Choroid plexus epithelial cell (primary cell): Measurements from ENCODE around the gene CCDC197.

ENCODE experiments used
- DNase-seq: peaks from one replicate; pipeline ENCODE4 v3.0.0-alpha.2; 2010; ENCODE audit warnings: low read depth
- H3K4me3 ChIP-seq: 2 replicates; pipeline ENCODE4 v1.5.1; 2011; ENCODE audit warnings: low read depth, mild to moderate bottlenecking, control low read depth, low read length, moderate library complexity
- TF ChIP-seq, protein P1 (sequence below): conservative IDR thresholded peaks from 2 replicates; pipeline ENCODE4 v1.5.1; 2011; ENCODE audit warnings: low read depth, mild to moderate bottlenecking, control low read depth, inconsistent platforms, low read length, moderate library complexity

The CCDC197 gene

DNA sequence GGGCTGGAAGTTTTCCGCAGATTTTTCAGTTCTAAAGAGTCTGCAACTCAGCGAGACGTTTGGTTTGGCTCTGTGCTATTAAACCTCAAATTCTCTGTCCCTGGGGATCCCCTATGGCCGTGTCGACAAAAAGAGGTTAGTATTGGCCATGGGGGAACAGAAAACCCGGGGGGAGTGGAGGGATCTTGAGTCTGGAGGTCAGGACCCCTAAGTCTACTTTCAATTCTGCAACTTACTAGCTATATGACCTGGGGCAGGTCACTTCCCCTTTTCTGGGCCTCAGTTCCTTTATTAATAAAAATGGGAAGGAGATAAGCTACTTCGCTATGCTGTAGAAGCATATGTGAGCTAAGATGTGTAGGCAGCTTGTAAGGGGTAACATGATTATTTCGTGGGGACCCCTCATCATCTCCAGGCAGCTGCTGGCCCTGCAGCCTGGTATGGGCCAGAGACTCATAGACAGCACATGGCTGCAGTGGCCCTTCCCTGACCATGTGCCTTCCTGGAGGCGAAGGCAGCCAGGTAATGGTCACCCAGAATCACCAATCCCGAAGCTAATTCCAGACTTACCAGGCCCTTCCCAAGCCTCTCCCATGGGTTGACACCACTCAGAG is 29.4 kb upstream of the CCDC197 start:
- no peak for DNase-seq
- H3K4me3 ChIP-seq = no peak overlapping the region
- TF ChIP-seq, protein P1, sequence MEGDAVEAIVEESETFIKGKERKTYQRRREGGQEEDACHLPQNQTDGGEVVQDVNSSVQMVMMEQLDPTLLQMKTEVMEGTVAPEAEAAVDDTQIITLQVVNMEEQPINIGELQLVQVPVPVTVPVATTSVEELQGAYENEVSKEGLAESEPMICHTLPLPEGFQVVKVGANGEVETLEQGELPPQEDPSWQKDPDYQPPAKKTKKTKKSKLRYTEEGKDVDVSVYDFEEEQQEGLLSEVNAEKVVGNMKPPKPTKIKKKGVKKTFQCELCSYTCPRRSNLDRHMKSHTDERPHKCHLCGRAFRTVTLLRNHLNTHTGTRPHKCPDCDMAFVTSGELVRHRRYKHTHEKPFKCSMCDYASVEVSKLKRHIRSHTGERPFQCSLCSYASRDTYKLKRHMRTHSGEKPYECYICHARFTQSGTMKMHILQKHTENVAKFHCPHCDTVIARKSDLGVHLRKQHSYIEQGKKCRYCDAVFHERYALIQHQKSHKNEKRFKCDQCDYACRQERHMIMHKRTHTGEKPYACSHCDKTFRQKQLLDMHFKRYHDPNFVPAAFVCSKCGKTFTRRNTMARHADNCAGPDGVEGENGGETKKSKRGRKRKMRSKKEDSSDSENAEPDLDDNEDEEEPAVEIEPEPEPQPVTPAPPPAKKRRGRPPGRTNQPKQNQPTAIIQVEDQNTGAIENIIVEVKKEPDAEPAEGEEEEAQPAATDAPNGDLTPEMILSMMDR = no peak

DNA sequence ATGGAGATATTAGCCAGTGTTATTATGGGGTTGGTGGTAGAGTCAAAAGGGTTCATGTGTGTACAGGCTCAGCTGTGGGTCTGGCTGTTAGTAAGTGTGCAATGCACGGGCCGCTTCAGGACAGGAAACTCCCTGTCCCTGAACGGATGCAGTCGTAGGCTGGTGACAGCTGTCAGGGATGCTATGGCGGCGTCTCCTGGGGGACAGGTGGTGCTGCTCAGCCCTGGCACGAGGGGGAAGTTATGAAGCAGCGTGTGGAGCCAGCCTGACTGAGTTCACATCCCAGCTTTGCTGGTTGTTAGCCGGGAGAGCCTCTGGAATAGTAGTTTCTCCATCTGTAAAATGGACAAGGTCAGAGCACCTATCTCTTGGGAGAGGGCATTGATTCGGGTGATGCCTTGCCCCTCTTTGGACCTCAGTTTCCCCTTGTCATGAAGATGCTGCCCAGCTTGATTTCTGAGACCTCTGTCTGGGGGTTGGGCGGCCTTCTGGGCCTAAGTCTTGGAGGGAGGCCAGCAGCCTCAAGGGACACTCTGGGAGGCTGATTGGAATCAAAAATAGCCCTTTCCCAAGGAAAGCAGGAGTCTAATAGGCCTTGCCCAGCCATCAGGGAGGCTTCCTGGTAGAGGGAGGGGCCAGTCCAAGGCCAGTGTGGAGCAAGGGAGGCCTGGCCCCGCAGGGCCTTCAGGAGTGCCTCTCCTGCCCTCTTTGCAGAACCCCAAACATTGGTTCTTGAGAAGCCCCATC is 27.8 kb upstream of the CCDC197 start:
- H3K4me3 ChIP-seq = no peak overlapping the region
- no peak for DNase-seq
- TF ChIP-seq, protein P1 = no peak

DNA sequence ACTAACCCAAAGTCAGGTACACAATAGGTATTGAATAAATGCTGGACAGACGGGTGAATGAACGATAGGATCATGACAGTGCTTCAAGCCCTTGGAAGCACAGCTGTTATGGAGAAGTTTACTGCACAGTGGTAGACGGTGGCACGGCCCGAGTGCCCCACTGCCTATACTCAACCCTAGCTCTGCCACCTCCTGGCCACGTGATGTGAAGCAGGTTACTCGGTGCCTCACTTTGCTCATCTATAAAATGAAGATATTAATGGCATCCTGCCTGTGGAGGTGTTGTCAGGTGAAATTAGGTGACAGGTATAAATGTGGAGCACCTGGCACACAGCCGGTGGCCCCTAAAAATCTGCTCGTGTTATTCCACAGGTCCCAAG is 26.5 kb upstream of the CCDC197 start:
- TF ChIP-seq, protein P1 = peak; percentile 50
- DNase-seq = no peak
- no peak overlapping the region for H3K4me3 ChIP-seq

DNA sequence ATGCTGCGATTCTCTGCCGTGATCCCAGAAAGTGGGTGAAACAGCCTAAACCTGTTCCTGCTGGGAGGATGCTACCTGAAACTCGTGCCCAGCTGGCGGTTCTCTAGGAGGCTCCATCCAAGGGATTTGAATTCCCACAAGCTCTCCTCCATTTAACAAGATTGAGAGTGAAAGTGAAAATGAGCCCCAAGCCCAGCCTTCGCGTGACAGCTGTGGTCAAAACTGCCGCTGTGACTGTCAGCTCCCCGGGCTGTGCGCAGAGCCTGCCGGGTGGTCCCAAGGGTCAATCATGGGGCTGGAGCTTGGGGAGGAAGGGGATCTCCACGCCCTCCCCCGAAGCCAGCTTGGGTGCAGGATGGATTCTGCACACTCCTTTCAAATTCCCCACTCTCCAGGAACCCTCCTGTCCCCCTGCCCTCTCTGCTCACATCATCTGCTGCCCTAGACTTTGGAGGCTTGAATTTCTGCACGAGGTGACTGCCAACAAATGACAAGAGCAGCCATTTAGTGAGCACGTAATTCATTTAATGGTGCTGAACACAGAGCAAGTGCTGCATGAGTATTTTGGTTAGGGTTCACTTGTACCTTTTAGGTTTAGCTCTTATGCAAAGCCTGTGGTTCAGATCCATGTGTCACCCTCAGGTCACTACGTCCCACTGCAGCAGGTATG is 26.0 kb upstream of the CCDC197 start:
- DNase-seq = no peak

DNA sequence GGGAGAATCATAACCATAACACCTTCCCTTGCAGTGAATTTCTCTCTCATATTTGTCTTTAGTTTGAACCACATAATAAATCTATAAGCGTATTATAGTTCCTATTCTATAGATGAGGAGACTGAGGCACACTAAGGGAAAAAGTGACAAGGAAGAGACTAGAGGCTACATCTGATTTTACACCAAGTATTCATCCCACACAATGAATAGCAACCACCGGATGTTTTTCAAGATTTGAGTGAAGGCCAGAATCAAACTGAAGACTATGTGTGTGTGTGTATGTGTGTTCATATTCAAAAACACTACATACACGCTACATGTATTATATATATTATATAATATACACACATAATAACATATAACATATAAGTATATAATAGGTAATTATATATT is 25.5 kb upstream of the CCDC197 start:
- TF ChIP-seq, protein P1 = no peak
- no peak overlapping the region for H3K4me3 ChIP-seq
- DNase-seq = no peak

More for the DNA sequence above, 26.0 kb upstream of the CCDC197 start:
- TF ChIP-seq, protein P1 = no peak
- no peak overlapping the region for H3K4me3 ChIP-seq

DNA sequence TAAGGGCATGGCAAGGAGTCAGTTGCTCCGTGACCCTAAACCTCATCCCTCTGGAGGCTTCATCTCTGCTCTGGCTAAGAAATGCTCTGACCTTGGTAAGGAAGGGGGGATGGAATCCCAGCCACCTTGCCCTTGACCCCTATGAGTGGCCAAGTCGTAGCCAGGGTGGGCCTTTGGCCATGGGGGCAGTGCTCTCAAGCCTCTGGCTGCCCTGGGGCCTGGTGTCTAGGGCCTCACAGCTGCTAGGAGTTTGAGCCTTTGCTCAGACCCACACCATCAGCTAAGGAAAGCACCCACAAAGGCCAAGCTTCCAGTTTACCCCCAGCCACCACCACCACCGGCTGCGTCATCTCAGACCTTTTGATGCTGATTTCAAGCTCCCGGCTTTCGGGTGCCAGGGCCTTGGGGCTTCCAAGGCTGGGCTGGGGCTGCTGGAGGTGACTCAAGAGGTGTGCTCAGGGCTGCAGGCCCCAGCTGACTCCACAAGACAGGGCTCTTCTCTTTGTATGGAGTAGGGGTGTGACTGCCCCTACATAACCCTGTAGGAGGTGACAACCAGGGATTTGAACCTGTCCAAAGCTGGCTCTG is 24.4 kb upstream of the CCDC197 start:
- no peak for DNase-seq
- TF ChIP-seq, protein P1 = no peak

More for the DNA sequence above, 24.4 kb upstream of the CCDC197 start:
- H3K4me3 ChIP-seq = no peak overlapping the region
